Mucosa of rectum (tissue), 2 donors: ENCODE data around the gene CLEC7A.

Source experiments
- H3K27ac ChIP-seq, 2 donors: one replicate each; pipeline ENCODE4 v1.7.0; 2013; ENCODE audit warnings: inconsistent platforms in 2 of 2, low read depth in 2 of 2, low read length in 2 of 2
- H3K27me3 ChIP-seq, 2 donors: one replicate each; pipeline ENCODE4 v1.7.0; 2013; ENCODE audit warnings: low read length in 2 of 2; ENCODE audit not compliant: control insufficient read depth in 2 of 2, insufficient read depth in 2 of 2
- H3K36me3 ChIP-seq, 2 donors: one replicate each; pipeline ENCODE4 v1.7.0; 2013; ENCODE audit warnings: low read length in 2 of 2; ENCODE audit not compliant: control insufficient read depth in 2 of 2, insufficient read depth in 2 of 2
- H3K4me1 ChIP-seq, 2 donors: one replicate each; pipeline ENCODE4 v1.7.0; 2013; ENCODE audit warnings: low read length in 2 of 2, mild to moderate bottlenecking in 1 of 2; ENCODE audit not compliant: control insufficient read depth in 2 of 2, insufficient read depth in 2 of 2
- H3K4me3 ChIP-seq, 2 donors: one replicate each; pipeline ENCODE4 v1.7.0; 2013; ENCODE audit warnings: low read length in 2 of 2
- H3K9ac ChIP-seq, 2 donors: one replicate each; pipeline ENCODE4 v1.7.0; 2013; ENCODE audit warnings: low read length in 2 of 2, low read depth in 1 of 2, mild to moderate bottlenecking in 1 of 2
- H3K9me3 ChIP-seq, 2 donors: one replicate each; pipeline ENCODE4 v1.7.0; 2013; ENCODE audit warnings: low read length in 2 of 2; ENCODE audit not compliant: control insufficient read depth in 2 of 2
- donor health status: healthy.
- donor health status: Normal muscosa, but diverticular disease.

The CLEC7A gene

DNA sequence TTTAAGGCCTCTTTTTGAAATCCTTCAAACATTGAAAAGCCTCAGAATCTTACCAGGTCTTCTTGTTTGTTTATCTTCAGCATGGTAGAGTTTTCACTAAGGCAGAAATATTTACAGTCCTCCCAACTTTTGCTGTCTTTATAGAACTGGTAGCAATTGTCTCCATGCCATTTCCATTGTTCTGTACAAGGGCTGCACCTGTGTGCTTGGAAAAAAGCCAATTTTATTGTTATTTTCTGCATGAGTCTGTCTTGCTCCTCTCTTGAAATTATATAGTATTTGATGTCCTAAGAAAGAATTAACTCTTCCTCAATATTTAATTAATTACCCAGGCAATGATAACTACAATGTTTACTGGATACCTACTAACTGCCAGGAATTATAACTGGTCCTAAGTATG, 54.5 kb downstream of the CLEC7A start:
- no peak overlapping the region for H3K4me3 ChIP-seq
- H3K9ac ChIP-seq = no peak overlapping the region
- no peak overlapping the region for H3K27ac ChIP-seq
- H3K9me3 ChIP-seq = no peaks in the 10 kb centered on the region
- H3K27me3 ChIP-seq = no peaks in the 10 kb centered on the region
- H3K36me3 ChIP-seq = no peaks in the 10 kb centered on the region
- H3K4me1 ChIP-seq = no peaks in the 10 kb centered on the region

DNA sequence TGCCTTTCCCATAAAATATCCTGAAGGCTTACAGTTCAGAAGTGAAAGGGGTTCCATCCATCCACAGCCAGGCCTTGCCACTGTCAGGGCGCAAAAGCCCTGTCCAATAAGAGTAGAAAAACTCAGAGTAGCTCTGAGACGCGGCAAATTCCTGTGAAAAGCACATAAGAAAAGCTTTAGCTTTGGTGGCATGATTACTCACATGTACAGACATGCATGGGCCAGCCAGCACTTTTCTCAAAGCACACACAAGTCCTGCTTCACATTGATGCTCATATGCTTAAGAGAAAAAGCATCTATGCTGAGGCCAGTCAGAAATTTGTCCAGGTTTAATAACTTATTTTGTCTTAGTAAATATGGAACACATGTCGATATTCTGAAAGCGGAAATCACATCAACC, 56.7 kb downstream of the CLEC7A start:
- Histone ChIP-seq H3K36me3 (no peaks in the 10 kb centered on the region), H3K9me3 (no peaks in the 10 kb centered on the region), H3K4me3 (no peak overlapping the region), H3K9ac (no peak overlapping the region), H3K27ac (no peak overlapping the region), H3K27me3 (no peaks in the 10 kb centered on the region), H3K4me1 (no peaks in the 10 kb centered on the region)

DNA sequence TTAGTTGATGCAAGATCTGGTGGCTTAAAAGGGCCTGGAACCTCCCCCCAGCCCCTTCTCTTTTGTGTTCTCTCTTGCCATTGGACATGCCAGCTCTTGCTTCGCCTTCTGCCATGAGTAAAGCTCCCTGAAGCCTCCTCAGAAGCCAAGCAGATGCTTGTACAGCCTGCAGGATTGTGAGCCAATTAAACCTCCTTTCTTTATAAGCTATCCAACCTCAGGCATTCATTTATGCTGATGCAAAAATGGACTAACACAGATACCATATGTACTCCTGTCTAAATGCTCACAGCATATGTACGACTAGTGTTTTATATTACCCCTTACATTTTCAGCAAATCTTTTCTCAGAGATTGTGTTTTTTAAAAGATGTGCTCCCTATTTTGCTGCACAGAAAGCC, 57.9 kb downstream of the CLEC7A start:
- Histone ChIP-seq H3K4me1 (no peaks in the 10 kb centered on the region), H3K9me3 (no peaks in the 10 kb centered on the region), H3K9ac (no peak overlapping the region), H3K36me3 (no peaks in the 10 kb centered on the region), H3K27me3 (no peaks in the 10 kb centered on the region), H3K4me3 (no peak overlapping the region), H3K27ac (no peak overlapping the region)

DNA sequence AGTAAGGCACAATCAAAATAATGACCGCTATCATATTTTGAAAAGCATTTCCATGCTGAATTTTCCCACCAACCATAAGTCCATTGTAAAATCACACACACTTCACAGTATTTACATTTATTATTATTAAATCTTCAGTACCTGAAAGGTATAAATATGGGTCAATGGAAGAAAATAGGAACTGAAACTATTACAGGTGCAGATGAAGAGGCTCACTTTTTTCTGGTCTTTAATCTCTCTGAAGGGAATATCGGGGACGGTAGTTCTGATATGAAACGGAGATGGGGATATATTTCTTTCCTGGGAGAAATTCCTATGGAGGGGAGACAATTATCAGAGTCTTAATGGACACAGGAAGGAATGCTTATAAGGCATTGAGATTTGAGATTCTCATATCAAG, 59.6 kb downstream of the CLEC7A start:
- no peak overlapping the region for H3K9ac ChIP-seq
- no peak overlapping the region for H3K27ac ChIP-seq
- H3K9me3 ChIP-seq = no peaks in the 10 kb centered on the region
- H3K4me1 ChIP-seq = no peaks in the 10 kb centered on the region
- no peak overlapping the region for H3K4me3 ChIP-seq
- no peaks in the 10 kb centered on the region for H3K36me3 ChIP-seq
- H3K27me3 ChIP-seq = no peaks in the 10 kb centered on the region

DNA sequence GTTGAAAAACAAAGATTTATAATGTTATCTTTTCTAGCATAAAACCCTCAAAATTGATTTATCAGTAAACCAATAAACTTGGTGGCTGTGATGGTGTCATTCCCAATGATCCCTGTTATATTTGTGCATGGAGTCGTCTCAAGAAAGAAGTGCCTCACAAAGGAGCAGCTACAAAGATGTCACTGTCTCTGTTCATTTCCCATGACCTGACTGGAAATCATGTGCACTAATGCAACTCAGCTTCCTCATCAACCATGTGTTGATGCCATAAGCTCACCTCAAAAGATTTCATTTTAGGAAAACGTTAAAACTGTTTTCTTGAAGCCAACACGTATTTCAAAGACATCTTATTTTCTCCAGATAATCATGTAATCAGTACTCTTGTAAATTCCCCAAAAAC, 60.0 kb downstream of the CLEC7A start:
- Histone ChIP-seq H3K9me3 (no peaks in the 10 kb centered on the region), H3K36me3 (no peaks in the 10 kb centered on the region), H3K4me3 (no peak overlapping the region), H3K4me1 (no peaks in the 10 kb centered on the region), H3K27me3 (no peaks in the 10 kb centered on the region), H3K27ac (no peak overlapping the region), H3K9ac (no peak overlapping the region)

DNA sequence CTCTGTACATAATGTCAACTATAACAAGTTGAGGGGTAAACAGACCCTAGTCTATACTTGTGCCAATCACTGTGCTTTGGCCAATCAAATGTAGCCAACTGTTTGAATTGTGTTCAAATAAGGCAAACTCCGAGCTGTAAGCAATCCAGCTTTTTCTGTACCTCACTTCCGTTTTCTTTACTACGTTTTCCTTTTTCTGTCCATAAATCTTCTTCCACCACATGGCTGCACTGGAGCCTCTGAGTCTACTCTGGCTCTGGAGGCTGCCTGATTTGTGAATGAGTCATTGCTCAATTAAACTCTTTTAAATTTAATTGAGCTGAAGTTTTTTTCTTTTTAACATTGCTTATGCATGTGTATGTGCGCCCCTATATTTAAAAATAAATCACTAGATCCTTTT, 60.9 kb downstream of the CLEC7A start:
- no peak overlapping the region for H3K4me3 ChIP-seq
- H3K27me3 ChIP-seq = no peaks in the 10 kb centered on the region
- H3K9me3 ChIP-seq = no peaks in the 10 kb centered on the region
- no peak overlapping the region for H3K9ac ChIP-seq
- H3K27ac ChIP-seq = peak overlapping the region; percentile 46 to 61
- no peaks in the 10 kb centered on the region for H3K36me3 ChIP-seq
- no peaks in the 10 kb centered on the region for H3K4me1 ChIP-seq

DNA sequence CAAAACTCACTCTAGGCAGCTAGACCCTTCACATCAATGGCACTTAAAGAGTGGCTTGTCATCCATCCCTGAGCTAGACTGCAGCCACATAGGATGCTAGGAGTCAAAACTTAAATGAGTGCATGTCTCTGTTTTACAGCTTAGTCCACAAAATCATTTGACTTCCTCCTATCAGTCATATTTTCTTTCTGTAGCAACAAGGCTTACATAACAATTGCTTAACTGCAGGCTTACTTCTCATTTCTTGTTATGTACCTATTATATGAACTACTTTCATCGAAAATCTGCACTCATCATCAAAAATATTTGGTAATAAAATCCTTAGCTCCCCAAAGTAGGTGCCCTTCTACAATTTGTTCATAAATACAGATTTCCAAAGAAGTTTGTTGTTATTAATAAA, 61.4 kb downstream of the CLEC7A start:
- Histone ChIP-seq H3K27me3 (no peaks in the 10 kb centered on the region), H3K36me3 (no peaks in the 10 kb centered on the region), H3K9me3 (no peaks in the 10 kb centered on the region), H3K9ac (no peak overlapping the region), H3K27ac (peak overlapping the region; percentile 46 to 61), H3K4me1 (no peaks in the 10 kb centered on the region), H3K4me3 (no peak overlapping the region)

DNA sequence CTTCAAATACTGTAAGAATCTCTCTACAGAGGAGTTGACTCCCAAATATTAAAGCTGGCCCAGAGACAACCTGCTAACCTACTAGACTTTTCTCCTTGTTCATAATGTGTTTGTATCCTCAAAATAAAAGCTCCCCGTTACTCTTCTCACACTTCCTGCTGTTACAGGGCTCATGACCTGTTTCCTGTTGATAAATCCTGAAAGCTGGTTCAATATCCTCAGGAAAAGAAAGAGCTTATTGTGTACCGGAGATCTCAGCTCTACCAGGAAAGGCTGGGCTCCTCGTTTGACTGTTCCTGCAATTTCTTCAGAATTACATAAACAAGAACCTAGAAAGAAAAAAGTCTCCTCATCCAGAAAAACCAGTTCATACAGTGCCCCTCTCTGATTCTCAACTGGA, 62.1 kb downstream of the CLEC7A start:
- no peak overlapping the region for H3K9ac ChIP-seq
- no peaks in the 10 kb centered on the region for H3K27me3 ChIP-seq
- no peaks in the 10 kb centered on the region for H3K36me3 ChIP-seq
- H3K27ac ChIP-seq = peak overlapping the region; percentile 46 to 51
- no peaks in the 10 kb centered on the region for H3K4me1 ChIP-seq
- H3K9me3 ChIP-seq = no peaks in the 10 kb centered on the region
- H3K4me3 ChIP-seq = no peak overlapping the region

DNA sequence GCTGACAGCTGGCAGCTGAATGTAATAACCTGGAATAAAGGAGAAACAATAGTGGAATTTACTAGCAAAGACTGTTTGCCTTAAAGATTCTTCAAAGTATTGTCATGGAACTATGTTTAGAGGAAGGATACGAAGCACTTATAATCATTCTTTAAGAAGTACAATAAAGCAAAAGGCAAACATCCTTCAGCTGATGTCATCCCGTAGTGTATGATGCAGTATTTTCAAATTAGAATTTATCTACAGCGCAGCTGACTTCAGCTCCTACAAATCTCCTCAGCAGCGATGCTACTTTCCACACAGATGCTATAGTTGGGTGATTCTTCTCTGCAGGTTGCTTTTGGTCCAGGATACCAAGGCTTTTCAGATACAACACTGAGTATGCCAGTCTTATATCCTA, 62.7 kb downstream of the CLEC7A start:
- Histone ChIP-seq H3K9me3 (no peaks in the 10 kb centered on the region), H3K4me3 (no peak overlapping the region), H3K9ac (no peak overlapping the region), H3K36me3 (no peaks in the 10 kb centered on the region), H3K4me1 (no peaks in the 10 kb centered on the region), H3K27ac (peak overlapping the region in 1 of 2 donors; percentile 11), H3K27me3 (no peaks in the 10 kb centered on the region)
